HL-60 (cell line): Measurements from ENCODE around the gene KRTAP10-12.

Experiments
- DNase-seq, 2 experiments: peaks; one replicate each; pipeline ENCODE4 v3.0.0-alpha.2; 2010 to 2020; ENCODE audit warnings: low read depth in 1 of 2, low spot score in 1 of 2
- H3K27ac ChIP-seq: fragments of 250-450 bp; sonication (Bioruptor Pico); replicated peaks from 2 replicates; pipeline ENCODE4 v1.5.1; 2020; ENCODE audit warnings: mild to moderate bottlenecking, moderate library complexity
- H3K27me3 ChIP-seq: fragments of 250-450 bp; sonication (Bioruptor Pico); 2 replicates; pipeline ENCODE4 v1.5.1; 2021; ENCODE audit warnings: mild to moderate bottlenecking, moderate library complexity; ENCODE audit not compliant: insufficient read depth, poor library complexity, severe bottlenecking
- H3K4me3 ChIP-seq: replicated peaks from 2 replicates; pipeline ENCODE4 v1.5.1; 2011; ENCODE audit warnings: mild to moderate bottlenecking, control low read depth, low read length; ENCODE audit not compliant: insufficient read depth
- CTCF ChIP-seq: IDR thresholded peaks from one replicate; pipeline ENCODE4 v1.5.1; 2011; ENCODE audit warnings: low read length, control low read depth, inconsistent platforms; ENCODE audit not compliant: insufficient read depth
- GABPA ChIP-seq: IDR thresholded peaks from 2 replicates; pipeline ENCODE4 v1.6.1; 2012; ENCODE audit warnings: low read depth
- POLR2AphosphoS5 ChIP-seq: IDR thresholded peaks from 2 replicates; pipeline ENCODE4 v1.6.1; 2012; ENCODE audit warnings: low read depth
- REST ChIP-seq: IDR thresholded peaks from 2 replicates; pipeline ENCODE4 v1.6.1; 2012; ENCODE audit warnings: low read depth; ENCODE audit not compliant: insufficient replicate concordance
- SPI1 ChIP-seq: IDR thresholded peaks from 2 replicates; pipeline ENCODE4 v1.6.1; 2012; ENCODE audit warnings: low read depth, mild to moderate bottlenecking, borderline replicate concordance

KRTAP10-12 gene

GRCh38 chr21:44653656-44654575 is 43.1 kb upstream of the KRTAP10-12 start:
- H3K27me3 ChIP-seq, result no peaks in the 10 kb centered on the region
- no peak overlapping the region for H3K27ac ChIP-seq
- no peak for TF ChIP-seq GABPA
- TF ChIP-seq REST, result no peak
- no peak for TF ChIP-seq POLR2AphosphoS5
- TF ChIP-seq CTCF, result no peak
- no peak for TF ChIP-seq SPI1
- DNase-seq, result no peak
- H3K4me3 ChIP-seq, result no peak overlapping the region

- H3K27ac ChIP-seq, result no peak within 1 kb of the TSS
- H3K4me3 ChIP-seq, result no peak within 1 kb of the TSS
- TF ChIP-seq CTCF, result no peak
- TF ChIP-seq POLR2AphosphoS5, result no peak
- TF ChIP-seq GABPA, result no peak
- TF ChIP-seq SPI1, result no peak
- TF ChIP-seq REST, result no peak
- no peaks in the 10 kb centered on the region for H3K27me3 ChIP-seq
- no peak for DNase-seq
Observed at GRCh38 chr21:44654576-44655175, 42.3 kb upstream of the KRTAP10-12 start, which contains the start of gene KRTAP12-4. Gene KRTAP12-4, minus strand, starts transcription at chr21:44654659. Its CDS starts 45 bp downstream, at chr21:44654614.

- H3K27me3 ChIP-seq, result no peaks in the 10 kb centered on the region
- H3K27ac ChIP-seq, result no peak overlapping the region
- no peak for DNase-seq
- TF ChIP-seq POLR2AphosphoS5, result no peak
- TF ChIP-seq SPI1, result no peak
- no peak for TF ChIP-seq REST
- no peak for TF ChIP-seq GABPA
- TF ChIP-seq CTCF, result no peak
- H3K4me3 ChIP-seq, result no peak overlapping the region
Observed at GRCh38 chr21:44656868-44657267, 40.1 kb upstream of the KRTAP10-12 start.
